Activated T-cell treated with anti-CD3 and anti-CD28 coated beads, Interleukin-2, amount 50 U/mL, for 1 hour (primary cell): ENCODE results near the gene MYH3.

Experiments
- DNase-seq: peaks from one replicate; pipeline ENCODE4 v3.0.0-alpha.2; 2020

Gene MYH3

DNA sequence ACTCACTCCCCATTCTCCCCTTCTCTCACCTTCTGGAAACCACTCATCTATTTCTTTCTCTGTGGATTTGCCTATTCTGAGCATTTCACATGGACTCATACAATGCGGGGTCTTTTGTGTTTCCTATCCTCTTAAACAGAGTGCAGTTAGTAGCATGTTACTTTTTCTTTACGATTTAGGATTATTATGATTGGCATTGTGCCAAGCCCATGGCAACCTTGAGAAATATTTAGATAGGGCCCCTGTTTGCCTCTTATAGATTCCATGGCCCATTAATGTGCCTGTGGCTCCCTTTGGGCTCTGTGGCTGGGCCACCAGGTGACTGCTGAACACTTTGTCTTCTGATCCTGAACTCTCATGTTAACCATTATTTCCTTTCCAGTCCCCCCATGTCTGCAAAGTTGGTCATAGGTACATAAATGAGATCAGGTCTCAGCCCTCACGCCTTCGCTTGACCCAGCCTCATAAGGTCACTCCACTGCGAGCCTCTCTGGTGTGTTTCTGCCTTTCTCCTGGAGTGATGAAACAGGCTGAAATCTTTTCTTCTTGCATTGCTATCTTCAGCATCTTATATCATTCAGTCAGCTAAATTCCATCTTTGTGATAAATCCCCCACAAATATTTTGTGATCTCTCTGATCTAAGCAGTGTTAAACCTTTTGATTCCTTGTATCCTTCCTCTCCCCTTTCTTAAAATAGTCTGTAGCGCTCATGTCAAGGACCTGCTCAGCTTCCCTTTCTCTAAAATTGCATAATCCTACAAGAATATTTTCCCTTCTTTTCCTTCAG is 44.0 kb downstream of the MYH3 start:
- no peak for DNase-seq

GRCh38 chr17:10610884-10611283 is 46.2 kb downstream of the MYH3 start:
- no peak for DNase-seq

DNA sequence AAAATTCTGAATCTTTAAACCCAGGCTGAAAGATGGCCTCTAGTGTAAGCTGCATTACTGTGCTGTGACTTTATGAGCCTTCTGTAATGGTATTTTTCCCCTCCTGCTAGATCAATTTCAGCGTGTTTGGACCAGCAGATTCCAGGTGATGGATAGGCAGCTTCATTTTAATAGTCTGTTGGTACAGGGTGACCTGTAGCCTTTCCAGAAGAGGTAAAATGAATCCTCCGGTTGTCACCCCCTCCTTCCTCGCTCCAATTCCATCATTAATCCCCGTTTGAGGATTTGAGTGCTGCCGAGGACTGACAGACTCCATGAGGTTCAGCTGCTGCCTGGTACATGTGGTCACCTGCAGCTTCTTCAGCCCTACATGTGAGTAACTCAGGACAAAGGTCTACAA is 48.9 kb downstream of the MYH3 start:
- no peak for DNase-seq

GRCh38 chr17:10606110-10606509 is 51.0 kb downstream of the MYH3 start:
- no peak for DNase-seq

DNA sequence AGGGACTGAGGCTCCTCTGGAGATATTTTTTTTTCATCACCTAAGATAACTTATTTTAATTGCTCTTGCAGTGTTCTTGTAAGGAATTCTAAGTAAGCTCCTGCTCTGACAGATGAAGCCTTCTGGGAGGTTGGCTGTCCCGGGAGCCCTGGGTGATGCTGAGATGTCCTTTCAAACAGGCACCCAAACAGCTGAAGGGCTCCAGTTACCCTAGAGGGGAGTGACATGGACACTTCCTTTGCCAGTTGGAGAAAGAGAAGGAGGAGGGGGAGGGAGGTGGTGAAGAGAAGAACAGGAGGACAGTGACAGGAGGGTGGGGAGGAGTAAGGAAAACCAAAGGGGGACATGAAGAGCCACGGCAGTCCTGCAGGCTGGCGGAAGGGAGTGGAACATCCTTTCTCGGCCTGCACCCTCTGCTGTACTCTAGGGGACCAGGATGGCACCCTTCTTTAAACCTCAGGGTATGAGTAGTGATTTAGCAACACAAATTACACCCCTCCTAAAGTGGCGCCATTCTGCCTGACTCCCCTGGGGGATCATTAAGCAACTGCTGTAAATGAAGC is 51.8 kb downstream of the MYH3 start:
- DNase-seq, result no peak

- DNase-seq, result no peak
Observed at GRCh38 chr17:10604521-10604920, 52.6 kb downstream of the MYH3 start.

DNA sequence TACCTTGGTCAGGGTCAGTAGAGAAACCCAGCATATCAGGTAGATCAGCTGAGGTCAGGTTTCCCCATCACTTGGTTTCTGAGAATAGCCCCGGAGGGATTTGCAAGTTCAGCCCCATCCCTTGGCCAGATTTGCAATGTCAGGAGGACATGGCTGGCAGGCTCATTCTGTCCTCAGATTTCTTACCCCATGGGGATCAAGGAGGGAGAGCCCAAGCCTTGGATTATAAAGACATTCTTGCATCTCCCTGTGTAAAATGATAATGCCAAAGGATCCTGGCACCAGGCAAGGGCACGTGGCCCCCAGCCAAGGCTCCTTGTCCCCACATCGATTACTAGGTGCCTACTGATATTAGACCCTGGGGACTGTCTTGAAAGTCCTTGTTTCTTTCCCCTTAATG is 53.2 kb downstream of the MYH3 start:
- DNase-seq, result no peak

GRCh38 chr17:10600571-10600970 is 56.5 kb downstream of the MYH3 start:
- no peak for DNase-seq

DNA sequence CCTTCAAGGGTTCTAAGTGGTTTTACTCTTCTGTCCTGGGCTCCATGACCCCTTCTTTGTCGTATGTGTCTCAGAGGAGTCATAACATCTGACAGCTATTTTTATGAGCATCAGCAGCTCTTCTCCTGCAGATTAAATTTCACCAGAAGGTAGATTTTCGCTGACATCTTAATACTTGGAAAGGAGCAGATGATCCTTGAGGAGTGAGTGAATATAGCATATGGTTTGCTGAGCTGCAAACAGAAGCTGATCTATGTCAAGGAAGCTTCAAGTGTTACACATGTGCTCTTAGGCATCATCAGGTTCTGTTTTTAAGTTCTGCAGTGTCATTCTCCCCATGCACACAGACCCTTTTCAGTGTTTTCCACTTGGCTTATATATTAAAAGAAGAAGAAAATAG is 58.5 kb downstream of the MYH3 start:
- no peak for DNase-seq

DNA sequence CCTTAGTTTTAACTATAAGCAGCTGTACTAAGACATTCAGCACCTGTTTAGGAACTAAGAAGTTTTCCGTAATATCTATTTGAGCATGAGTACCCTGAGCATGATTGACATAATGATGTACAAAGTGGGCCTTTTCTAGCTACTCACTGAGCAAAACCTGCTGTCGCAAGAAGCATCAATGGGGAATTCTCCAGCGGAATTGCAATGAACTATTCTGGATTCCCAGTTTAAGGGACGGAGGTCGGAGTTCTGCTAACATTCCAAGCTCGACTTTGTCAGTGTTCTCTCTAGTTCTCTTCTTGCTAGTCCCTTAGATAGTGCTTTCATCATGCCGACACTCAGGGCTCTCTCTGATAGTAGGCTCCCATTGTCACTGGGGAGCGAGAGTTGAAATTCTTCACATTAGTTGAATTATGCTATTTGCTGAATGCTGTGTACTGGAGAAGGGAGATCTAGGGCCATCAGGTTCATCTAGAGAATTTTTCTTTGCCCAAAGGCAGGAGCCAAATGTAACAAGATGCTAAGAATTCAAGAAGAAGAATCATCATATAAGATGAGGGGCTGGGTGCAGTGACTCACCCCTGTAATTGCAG is 67.5 kb downstream of the MYH3 start:
- DNase-seq, result no peak

DNA sequence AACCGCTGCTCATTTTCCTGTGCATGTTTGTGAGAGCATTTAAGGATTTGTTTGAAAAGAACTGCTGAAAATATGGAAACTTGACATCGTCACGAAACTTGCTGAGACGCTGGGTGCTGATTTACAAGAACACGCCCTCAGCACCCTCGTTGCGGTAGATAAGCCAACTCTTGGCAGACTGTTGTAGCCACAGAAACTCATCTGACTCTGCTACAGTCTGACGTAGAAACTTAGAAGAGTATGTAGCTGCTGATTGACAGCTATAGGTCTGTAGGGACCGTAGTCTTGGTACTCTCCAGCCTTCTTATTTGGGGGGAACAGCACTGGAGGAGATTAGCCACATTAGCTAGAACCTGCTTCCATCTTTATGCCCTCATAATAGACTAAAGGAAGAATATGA is 71.6 kb downstream of the MYH3 start:
- DNase-seq, result no peak

- DNase-seq, result no peak
Observed at GRCh38 chr17:10583834-10584233, 73.3 kb downstream of the MYH3 start.

GRCh38 chr17:10579270-10579669 is 77.8 kb downstream of the MYH3 start:
- no peak for DNase-seq
